GM12873 (cell line): ENCODE data around the gene CRADD.

ENCODE experiments used
- TF ChIP-seq, protein P1 (sequence below): IDR thresholded peaks from 2 replicates; pipeline ENCODE4 v1.5.1; 2012; ENCODE audit warnings: low read depth, mild to moderate bottlenecking, moderate library complexity, low read length, control low read depth; ENCODE audit not compliant: insufficient read depth; ENCODE audit errors: missing control alignments

The CRADD gene

DNA sequence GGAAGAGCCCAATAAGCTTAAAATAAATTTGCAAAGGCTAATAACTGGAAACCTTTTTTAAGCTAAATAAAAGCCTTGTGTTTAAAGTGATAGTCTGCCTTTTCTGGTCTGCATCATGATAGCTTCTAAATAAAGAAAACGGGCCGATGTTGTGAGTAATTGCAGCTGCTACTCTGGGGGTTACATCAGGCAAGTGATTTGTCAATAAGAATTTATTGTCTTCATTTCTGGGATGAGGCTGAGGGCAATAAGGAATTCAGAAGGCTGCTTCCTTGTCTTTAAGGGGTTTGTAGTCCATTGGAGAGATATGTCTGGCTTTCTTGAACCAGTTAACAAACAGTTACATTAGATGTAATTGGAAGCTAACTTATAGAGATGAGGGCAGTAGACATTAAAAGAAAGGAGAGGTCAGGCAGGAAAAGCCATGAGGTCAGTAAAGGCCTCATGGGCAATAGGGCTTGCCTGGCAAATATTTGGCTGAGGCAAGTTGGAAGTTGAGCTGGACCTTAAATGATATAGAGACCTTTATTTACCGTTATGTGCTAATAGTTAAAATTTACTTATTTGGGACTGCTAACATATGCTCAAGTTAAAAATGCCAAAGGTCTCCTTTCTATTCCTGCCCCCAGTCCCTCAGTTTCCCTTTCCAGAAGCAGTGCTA lies 85.0 kb downstream of the CRADD start:
- TF ChIP-seq, protein P1, sequence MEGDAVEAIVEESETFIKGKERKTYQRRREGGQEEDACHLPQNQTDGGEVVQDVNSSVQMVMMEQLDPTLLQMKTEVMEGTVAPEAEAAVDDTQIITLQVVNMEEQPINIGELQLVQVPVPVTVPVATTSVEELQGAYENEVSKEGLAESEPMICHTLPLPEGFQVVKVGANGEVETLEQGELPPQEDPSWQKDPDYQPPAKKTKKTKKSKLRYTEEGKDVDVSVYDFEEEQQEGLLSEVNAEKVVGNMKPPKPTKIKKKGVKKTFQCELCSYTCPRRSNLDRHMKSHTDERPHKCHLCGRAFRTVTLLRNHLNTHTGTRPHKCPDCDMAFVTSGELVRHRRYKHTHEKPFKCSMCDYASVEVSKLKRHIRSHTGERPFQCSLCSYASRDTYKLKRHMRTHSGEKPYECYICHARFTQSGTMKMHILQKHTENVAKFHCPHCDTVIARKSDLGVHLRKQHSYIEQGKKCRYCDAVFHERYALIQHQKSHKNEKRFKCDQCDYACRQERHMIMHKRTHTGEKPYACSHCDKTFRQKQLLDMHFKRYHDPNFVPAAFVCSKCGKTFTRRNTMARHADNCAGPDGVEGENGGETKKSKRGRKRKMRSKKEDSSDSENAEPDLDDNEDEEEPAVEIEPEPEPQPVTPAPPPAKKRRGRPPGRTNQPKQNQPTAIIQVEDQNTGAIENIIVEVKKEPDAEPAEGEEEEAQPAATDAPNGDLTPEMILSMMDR: no peak

DNA sequence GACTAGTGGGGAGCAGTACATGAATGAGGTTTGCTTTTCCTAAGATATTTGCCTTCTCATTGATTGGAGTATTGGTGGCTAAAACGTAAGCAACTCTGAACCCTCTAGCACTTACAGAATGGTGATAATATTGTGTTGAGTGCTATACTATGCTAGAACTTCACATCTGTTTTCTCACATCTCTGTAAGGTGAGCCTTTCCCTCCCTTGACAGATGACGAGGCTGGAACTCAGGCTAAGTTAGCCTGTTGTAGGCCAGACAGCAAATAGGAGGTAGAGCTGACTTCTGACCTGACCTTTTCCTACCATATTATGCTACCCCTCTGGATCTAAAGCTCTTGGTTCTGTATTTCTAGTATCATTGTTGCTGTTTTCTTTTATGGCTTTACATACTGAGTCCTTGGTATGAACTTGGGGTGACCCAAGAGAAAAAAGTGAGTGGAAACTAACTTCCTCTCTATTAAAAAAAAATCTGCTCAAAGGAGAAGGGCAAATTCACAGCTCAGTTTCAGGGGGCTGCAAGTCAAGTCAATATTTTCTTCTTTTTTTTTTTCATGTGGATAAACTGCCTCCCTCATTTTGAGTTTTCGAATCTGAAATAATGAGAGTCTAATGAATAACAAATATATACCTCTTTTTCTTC lies 85.9 kb downstream of the CRADD start:
- TF ChIP-seq, protein P1: no peak

DNA sequence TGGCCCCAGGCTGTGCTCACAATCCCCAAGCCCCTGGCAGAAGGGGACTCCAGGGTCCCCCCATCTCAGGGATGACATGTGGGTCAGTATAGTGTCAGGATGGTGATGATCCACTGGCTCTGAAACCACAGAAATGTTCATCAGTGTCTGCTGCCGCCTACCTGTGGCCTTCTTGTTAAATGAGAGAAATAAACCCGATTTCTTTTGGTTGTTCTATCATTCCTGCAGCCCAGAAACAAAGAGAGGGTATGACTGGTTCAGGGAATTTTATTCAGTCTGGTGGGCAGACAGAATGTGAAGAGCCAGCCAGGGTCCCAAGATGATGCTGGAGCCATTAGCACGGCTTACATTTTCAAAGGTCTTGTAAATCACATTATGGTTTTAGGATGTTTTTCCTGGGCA lies 86.6 kb downstream of the CRADD start:
- TF ChIP-seq, protein P1: no peak

DNA sequence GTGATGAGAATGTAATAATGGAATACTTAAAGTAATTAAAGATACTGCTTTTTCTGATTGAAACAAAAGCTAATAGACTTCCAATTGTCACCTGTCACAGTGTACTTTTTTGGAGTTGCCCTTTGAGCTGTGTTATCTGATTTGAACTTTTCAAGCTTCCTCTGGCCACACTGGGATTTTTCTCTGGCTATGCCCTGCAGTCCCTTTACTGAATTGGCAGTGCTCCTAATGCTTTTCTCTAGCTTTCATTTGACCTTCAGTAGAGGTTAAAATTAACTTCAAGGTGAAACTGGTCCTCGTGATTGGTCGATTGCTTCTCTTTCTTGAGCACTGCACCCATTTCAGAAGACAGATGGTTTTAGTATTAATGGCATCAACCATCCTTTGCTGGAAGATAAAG lies 89.2 kb downstream of the CRADD start:
- TF ChIP-seq, protein P1: no peak

DNA sequence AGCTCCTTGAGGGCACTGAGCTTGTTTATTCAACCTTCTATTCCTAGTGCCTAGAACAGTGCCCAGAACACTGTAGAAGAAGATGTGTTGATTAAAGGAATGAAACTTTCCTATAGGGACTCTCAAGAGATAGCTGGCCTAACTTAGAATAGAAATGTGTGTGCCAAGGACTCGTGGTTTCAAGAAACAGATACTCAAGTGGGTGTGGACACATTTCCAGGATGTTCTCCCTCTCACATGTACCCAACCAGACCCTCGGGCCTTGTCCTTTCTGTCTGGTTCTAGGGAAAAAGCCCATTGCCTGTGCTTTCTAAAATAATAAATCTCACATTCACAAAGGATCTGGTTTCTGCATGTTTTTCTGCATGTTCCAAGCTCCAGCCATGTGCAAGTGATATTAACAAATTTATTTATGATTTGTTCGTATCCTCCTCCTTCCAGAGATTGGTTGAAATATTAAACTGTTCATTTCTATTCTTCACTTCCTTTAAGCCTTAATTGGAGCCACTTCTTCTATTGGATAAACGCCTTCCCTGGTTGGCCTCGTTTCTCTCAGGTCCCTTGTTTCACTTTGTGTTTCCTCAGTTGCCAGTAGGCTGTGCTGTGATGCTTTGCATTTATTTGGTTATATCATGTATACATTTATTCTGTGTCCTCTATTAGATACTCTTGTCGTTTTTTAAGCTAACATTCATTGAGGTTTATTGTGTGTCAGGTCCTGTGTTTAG lies 89.8 kb downstream of the CRADD start:
- TF ChIP-seq, protein P1: peak; percentile 54

DNA sequence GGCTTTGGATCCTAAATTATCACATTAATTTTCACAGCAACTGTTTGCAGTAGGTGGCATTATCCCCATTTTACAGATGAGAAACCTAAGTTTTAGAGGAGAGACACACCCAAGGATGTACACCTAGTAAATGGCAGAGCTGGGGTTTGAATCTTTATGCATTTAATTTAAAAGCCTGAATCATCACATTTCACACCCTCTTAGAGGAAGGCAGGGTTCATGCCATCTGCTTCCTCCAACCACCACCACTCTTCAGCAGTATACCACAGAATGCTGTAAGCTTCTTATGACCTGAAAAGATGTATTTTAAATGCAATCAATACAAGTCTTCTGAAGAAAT lies 90.3 kb downstream of the CRADD start:
- TF ChIP-seq, protein P1: no peak

DNA sequence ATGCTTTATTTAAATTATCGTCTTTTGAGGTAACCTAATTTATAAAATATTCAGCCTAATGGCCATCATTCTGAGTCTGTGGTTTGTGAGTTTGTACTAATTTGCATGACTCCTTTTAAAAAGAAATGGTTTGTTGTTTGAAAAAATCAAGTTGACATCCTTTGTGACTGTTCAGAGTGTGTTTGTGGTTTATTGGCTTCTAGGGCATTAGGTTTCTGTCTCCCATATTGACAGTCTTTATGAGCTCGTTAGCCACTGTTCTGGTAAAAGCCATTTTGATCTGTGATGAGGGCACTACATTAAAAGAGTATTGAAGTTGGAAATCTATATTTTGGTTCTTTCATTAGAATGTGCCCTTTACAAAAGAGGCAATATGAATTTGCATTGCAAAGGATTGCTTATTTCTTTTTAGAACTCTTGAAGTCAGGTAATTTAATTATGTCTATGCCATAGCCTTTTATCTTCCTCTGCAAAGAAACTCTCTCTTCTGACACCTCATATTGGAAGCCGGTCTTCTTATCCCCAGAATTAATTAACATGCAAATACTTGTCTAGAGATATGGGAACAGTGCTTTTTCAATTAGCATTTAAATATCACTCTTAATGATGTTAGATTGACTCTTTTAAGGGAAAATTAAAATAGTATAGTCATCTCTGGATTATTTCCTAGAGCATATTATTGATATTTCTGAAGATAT lies 95.0 kb downstream of the CRADD start:
- TF ChIP-seq, protein P1: no peak
